Measurements from ENCODE around the gene ARL8A. TPM values are rescaled to one million over a fixed set of nuclear protein-coding genes. Genes with fewer than 3 reads are reported as not detected.

Gene ARL8A
- 11.8 and 11.9 TPM in 2 replicates for total RNA-seq

GRCh38 chr1:202144402-202145067 is at the start of gene ARL8A:
Gene ARL8A (minus strand): TSS chr1:202144737. CDS start chr1:202144572, 165 bp downstream.

GRCh38 chr1:202193614-202194327 is 49.2 kb upstream of the ARL8A start, which contains the start of gene LGR6:
Gene LGR6 (plus strand): TSS chr1:202193799. CDS start chr1:202193990, 191 bp downstream.

GRCh38 chr1:202160377-202160940 is 15.9 kb upstream of the ARL8A start, which contains the start of gene PTPN7:
Gene PTPN7 (minus strand): TSS chr1:202160602. CDS start chr1:202159402, 1,200 bp downstream.

GRCh38 chr1:202122639-202123335 is 21.8 kb downstream of the ARL8A start, which contains the start of gene GPR37L1:
Gene GPR37L1 (plus strand): TSS chr1:202122917. CDS start chr1:202122964, 47 bp downstream.

Small RNA genes within 50 kb of the gene (small RNA-seq; reads per million reads assigned to genes)
- gene CRIP1P3 = not detected

Other genes starting within 250 kb of the ARL8A start
- gene LMOD1, start 198.2 kb downstream of the ARL8A start, total RNA-seq = 0.22 and 0.39 TPM in 2 replicates
- gene TIMM17A, start 189.2 kb downstream of the ARL8A start, total RNA-seq = 24.7 and 44.6 TPM in 2 replicates
- 82.1 and 108 TPM in 2 replicates for gene RNPEP, start 162.1 kb downstream of the ARL8A start, total RNA-seq
- 6.3 and 6.7 TPM in 2 replicates for gene ELF3, start 134.2 kb downstream of the ARL8A start, total RNA-seq
- gene GPR37L1, start 21.8 kb downstream of the ARL8A start, total RNA-seq = under 0.01 TPM in 1 of 2 replicates, not detected in the other
- gene PTPN7, start 15.9 kb upstream of the ARL8A start, total RNA-seq = not detected in 2 replicates
- gene LGR6, start 49.1 kb upstream of the ARL8A start, total RNA-seq = 0.76 and 2.4 TPM in 2 replicates
- 7.1 and 16.4 TPM in 2 replicates for gene UBE2T, start 197.2 kb upstream of the ARL8A start, total RNA-seq
- 15.7 and 28.7 TPM in 2 replicates for gene PPP1R12B, start 204.0 kb upstream of the ARL8A start, total RNA-seq